HG03139 (cell line): ENCODE data around the gene DXO.
"Not testable (repeated sequence)": the region's sequence is repeated elsewhere in the genome, so short reads cannot be mapped to it uniquely, and the experiment has no call there.

ENCODE experiments used
- ATAC-seq: cut with Tn5 transposase; IDR thresholded peaks from one replicate; pipeline ENCODE4 v1.9.1; 2021; ENCODE audit not compliant: unreplicated experiment

Gene DXO

DNA sequence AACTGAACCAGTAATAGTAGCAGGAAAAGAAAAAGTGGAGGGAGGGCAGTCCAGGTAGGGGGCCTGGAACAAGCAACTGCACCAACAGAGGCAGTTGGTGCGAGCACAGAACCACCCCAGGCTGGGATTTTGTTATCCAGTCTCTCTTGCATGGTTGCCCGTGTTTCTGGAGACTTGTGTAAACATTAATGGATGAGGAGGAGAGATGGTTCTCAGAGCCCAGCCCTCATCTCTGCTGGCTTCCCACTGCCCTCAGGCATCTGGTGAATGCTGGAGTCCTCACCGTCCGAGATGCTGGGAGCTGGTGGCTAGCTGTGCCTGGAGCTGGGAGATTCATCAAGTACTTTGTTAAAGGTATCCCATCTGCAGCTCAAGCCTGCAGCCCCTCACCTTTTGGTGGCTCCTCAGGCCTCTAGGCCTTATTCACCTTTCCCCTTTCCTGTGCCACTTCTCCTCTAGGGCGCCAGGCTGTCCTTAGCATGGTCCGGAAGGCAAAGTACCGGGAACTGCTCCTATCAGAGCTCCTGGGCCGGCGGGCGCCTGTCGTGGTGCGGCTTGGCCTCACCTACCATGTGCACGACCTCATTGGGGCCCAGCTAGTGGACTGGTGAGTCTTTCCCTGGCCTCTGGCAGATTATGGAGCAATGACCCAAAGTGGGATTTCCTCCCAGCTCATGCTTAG lies 8.4 kb upstream of the DXO start:
- not testable (repeated sequence) for ATAC-seq

DNA sequence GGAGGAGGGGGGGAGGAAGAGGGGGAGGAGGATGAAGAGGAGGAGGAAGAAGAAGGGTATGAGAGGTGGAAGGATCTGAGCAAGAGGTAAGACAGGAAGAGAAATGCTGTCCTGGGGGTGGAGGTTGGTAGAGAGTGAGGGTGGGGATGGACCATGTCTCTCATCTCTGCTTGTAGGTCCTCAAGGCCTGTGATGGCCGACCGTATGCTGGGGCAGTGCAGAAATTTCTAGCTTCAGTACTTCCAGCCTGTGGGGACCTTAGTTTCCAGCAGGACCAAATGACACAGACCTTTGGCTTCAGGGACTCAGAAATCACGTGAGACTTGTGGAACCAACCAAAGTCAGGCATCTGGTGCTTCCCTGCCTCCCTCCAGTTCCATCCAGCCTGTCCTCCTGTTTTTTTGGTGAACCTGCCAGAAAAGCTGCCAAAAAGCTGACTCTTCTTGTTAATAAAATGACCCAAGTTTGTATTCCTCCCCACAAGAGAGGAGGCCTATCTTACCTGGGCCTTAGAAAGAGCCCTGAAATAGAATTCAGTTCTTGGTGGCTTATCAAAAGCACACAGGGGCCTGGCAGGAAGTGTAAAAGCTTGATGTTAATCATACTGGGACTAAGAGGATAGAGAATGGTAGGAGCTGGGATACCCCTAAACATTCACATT lies 7.4 kb upstream of the DXO start:
- ATAC-seq: no peak

DNA sequence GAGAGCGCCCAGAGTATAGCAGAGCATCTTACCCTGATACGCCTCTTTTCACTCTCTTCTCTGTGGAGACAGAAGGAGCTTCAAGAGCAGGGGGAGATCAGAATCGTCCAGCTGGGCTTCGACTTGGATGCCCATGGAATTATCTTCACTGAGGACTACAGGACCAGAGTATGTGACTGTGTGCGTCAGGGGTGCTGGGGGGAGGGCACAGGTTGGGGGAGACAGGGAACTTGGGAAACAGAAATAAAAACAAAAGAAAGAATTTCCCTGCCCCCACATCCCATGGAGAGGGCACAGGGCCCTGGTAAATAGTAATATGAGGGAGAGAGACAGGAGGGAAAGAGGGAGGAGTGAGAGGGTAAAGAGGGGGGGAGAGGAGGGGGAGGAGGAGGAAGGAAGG lies 6.9 kb upstream of the DXO start:
- no peak for ATAC-seq

DNA sequence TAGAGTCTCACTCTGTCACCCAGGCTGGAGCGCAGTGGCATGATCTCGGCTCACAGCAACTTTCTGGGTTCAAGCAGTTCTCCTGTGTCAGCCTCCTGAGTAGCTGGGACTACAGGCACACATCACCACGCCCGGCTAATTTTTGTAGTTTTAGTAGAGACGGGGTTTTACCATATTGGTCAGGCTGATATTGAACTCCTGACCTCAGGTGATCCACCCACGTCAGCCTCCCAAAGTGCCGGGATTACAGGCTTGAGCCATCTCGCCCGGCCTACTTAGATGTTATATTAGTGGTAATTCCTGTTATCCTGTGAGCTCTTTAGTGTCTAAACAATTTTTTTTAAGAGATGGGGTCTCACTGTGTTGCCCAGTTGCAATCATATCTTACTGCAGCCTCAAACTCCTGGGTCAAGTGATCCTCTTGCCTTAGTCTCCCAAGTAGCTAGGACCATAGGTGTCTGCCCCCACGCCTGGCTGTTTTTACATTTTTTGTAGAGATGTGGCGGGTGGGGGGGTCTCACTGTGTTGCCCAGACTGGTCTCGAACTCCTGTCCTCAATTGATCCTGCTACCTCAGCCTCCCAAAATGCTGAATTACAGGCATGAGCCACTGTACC lies 6.0 kb upstream of the DXO start:
- no peak for ATAC-seq

DNA sequence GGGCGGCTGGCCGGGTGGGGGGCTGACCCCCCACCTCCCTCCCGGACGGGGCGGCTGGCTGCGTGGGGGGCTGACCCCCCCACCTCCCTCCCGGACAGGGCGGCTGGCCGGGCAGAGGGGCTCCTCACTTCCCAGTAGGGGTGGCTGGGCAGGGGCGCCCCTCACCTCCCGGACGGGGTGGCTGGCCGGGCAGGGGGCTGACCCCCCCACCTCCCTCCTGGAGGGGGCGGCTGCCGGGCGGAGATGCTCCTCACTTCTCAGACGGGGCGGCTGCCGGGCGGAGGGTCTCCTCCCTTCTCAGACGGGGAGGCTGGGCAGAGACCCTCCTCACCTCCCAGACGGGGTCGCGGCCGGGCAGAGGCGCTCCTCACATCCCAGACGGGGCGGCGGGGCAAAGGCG lies 4.1 kb upstream of the DXO start:
- not testable (repeated sequence) for ATAC-seq

DNA sequence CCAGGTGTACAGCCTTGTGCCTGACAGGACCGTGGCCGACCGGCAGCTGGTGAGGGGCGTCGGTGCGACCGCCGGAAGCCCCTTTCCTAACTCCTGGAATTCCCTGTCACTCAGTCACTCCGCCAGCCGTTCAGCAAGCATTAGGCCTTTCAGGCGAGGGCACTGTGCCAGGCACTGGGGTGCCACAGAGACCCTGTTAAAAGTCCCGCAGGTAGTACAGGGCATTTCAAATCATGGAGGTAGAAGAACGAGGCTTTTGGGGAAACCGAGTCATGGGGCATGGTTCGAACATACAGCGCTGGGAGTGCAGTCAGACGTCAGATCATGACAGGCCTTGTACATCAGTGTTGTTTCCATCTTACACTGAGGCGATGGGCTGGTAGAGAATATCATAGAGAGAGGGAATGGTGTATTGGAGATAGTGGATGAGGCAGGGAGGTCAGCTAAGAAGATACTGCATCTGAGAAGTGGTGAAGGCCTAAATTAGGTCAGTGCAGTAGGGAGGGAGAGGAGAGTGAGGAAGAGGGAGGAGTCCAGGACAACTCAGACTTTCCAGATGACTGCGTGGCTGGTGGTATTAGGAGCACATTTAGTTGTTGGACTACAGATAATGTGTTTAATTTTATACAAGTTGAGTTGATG lies 892 bp upstream of the DXO start:
- ATAC-seq: no peak

DNA sequence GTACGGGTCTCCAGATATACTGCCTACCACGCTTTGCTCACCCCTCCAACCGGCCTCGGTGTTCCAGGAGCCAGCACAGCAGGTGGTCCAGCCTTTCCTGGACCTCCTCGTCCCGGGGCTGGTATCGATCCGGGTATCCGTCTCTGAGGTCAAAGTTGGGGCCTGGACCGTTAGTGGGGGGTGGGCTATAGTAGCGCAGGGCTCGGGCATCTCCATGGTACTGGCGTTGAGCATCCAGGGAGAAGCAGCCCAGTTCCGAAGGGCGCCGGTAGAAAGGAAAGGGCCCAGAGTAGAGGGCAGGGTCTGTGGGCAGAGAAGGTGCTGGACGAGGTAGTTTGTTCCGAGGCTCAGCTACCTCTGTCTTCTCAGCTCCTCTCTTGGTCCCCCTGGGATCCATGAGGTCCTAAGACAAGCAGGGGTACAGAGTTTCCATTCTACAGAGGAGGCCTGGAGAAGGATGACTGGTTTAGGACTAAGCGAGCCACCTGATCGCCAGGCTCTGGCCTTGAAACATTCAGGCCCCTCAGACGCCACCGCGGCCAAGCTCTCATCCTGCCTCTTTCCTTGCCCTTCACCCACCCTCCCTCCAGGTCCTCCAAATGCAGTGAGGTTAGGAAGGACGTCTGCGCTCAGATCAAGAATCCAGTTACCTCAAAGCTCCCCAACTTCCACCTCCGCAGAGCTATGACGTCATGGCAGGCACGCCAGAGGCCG lies 502 bp downstream of the DXO start:
- no peak for ATAC-seq

DNA sequence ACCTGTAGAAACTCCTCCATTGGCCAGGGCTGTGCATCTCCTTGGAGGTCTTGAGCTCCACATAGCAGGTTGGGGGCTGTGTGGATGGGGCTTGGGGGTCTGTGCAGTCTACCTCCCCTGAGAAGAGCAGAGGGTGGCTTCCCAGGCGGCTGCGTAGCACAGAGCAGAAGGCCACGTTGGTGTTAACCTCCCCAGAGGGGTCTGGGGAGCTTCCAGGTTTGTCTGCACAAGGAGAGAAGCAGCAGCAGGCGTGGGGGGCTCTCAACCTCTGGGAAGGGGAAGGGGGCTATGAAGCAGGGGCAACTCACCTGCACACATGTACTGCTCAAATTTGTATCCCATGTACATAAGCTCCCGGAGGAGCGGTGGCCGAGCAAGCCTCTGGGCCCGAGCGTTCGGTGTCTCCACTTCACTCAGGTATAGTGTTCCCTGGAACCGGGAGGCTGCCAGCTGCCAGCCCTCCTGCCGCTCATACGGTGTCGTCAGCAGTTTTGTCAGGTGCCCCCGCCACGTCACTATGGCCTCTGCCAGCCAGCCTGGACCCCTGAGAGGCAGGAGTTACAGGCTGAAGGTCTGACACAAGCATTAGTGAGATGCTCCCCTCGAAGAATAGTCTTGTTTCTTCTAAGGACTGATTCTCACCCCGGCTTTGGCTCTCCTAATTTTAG lies 1.2 kb downstream of the DXO start:
- no peak for ATAC-seq

DNA sequence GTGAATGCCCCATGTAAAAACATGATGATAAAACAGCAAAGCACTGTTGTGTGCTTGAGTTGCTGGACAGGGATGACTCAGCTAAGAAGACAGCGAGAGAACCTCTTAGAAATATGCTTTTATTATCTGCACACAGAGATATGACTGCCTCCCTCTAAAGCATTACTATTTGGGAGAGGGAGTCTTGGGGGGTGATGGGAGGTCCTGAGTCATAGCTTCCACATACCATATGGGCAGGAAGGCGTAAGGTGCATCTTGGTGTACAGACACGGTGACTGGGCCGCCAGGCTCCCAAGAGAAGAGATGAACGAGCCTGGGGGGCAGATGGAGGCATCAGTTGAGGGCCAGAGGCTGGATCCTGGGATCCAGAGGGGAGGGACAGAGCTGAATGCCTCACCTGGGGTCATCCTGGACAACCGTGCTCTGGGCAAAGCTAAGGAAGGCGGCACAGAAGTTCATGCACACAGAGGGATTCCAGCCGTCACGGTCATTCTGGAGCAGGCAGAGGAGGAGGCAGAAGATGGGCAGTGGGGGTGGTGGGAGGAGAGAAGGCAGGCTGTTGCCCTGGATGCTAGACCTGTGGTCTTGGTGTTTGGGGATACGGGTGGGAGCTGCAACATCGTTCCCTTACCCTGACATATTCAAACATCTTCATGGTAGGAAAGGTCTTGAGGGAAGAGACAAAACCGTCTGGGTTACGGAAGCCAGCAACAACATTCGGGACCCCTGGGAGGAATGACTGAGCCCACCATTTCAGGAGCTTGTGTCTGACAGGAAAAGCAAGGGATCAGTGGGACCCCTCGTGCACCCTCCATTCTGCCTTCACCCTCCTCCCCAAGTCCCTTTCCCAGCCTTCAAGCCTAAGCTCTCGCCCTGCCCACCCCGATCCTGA lies 2.0 kb downstream of the DXO start:
- ATAC-seq: no peak

DNA sequence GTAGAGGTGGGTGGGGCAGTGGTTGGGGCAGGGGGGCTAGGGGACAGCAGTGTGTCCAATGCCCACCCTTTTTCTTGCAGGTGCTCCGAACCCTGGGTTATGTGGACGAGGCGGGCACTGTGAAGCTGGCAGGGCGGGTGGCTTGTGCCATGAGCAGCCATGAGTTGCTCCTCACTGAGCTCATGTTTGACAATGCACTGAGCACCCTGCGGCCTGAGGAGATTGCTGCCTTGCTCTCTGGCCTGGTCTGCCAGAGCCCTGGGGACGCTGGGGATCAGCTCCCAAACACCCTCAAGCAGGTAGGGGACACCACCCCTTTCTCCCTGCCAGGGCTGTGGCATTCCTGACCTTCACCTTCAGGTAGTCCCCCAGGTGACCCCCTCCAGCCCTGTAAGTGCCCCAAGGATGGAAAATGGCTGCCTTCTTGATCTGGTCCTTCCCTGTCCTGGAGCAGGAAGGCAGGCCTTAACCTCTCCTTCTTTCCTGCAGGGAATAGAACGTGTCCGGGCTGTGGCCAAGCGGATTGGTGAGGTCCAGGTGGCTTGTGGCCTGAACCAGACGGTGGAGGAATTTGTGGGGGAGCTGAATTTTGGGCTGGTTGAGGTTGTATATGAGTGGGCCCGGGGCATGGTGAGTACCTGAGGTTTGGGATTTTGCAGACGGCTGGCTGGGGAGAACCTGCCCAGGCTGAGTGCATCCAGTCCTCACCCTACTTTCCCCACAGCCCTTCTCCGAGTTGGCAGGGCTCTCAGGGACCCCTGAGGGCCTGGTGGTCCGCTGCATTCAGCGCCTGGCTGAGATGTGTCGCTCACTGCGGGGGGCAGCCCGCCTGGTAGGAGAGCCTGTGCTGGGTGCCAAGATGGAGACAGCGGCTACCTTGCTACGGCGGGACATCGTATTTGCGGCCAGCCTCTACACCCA lies 2.9 kb downstream of the DXO start:
- no peak for ATAC-seq

DNA sequence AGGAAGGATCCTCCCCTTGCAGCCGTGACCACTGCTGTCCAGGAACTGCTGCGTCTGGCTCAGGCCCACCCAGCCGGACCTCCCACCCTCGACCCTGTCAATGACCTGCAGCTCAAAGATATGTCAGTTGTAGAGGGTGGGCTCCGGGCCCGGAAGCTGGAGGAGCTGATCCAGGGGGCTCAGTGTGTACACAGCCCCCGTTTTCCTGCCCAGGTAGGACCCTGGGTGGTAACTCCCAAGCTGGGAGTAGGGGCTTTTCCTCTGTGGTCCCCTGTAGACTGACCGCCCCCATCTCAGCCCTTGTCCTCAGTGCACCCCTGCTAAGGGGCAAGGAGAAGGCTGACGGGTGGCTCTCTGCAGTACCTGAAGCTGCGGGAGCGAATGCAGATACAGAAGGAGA lies 3.6 kb downstream of the DXO start:
- ATAC-seq: no peak

DNA sequence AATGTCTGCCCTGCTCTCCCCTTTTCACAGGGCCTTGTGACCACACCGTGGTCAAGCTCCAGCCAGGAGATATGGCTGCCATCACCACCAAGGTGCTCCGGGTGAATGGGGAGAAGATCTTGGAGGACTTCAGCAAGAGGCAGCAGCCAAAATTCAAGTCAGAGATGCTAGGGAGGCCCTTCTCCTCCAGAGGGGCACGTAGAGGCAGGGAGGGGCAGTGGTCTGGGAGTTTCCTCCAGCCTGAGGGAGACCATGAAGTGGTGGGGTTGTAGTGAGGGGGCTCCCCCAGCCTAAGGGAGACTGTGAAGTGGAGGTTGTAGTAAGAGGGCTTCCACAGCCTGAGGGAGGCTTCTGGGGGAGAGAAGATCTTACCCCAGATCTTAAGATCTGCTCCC lies 4.0 kb downstream of the DXO start:
- ATAC-seq: no peak

DNA sequence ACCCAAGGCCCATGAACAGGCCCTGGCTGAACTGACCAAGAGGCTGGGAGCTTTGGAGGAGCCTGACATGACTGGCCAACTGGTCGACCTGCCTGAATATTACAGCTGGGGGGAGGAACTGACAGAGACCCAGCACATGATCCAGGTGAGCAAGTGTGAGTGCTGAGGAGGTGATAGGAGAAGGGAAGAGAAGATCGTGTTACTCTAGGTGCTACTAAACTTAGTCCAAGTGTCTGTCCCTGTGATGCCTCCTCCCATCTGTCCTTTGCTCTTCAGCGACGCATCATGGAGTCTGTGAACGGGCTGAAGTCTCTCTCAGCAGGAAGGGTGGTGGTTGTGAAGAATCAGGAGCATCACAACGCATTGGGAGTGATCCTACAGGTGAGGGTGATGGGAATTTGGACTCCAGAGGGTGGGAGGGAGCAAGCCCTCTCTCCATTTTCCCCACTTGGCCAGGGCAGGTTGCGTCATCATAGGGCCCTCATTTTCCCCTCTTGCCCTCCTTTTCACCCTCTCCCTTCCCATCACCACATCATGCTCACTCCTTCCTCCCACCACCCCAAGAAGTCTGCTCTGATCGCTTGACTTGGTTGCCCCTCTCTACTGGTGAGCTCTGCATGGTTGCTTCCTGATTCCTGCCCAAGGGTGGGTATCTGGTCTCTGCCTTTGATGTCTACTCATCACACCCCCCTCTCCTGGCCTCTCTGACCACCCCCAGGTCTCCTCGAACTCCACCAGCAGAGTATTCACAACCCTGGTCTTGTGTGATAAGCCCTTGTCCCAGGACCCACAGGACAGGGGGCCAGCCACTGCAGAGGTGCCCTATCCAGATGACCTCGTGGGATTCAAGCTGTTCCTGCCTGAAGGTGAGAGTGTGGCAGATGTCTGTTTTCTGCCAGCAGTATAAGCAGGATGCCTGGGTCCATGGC lies 4.7 kb downstream of the DXO start:
- no peak for ATAC-seq

DNA sequence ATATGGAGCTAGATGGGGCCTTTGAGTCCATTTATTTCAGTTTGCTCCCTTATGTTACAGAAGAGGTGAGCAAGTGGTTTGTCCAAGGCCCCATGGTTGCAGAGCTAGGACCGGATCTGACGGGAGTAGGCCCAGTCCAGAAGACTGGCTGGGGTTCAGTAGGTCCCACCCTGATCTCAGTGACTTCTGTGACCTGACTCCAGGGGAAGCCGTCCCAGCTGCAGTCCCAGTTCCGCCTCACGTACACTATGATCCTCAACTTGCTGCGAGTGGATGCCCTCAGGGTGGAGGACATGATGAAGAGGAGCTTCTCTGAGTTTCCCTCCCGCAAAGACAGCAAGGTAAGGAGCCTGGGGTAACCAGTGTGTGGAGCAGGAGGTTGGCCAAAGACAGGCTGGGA lies 5.4 kb downstream of the DXO start:
- ATAC-seq: no peak

DNA sequence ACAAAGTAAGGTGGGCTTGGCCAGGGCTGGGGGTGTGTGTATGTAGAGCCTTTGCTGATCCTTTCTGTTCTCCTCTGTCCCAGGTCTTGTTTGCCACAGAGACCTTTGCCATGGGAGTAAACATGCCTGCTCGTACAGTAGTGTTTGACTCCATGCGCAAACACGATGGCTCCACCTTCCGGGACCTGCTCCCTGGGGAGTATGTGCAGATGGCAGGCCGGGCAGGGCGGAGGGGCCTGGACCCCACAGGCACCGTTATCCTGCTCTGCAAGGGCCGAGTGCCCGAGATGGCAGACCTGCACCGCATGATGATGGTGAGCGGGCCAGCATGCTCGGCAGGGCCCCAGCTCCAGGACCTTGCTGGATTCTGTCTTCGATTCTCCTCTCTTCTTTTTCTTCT lies 6.2 kb downstream of the DXO start:
- no peak for ATAC-seq

DNA sequence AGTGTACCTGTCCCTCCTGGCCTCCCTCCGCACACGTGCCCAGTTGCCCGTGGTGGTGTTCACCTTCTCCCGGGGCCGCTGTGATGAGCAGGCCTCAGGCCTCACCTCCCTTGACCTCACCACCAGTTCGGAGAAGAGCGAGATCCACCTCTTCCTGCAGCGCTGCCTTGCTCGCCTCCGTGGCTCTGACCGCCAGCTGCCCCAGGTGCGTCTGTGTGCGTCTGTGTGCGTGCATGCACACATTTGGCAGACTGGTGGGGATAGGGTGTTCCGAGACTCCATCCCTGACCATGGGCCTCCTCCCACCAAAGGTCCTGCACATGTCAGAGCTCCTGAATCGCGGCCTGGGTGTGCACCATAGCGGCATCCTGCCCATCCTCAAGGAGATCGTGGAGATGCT lies 8.0 kb downstream of the DXO start:
- no peak for ATAC-seq

DNA sequence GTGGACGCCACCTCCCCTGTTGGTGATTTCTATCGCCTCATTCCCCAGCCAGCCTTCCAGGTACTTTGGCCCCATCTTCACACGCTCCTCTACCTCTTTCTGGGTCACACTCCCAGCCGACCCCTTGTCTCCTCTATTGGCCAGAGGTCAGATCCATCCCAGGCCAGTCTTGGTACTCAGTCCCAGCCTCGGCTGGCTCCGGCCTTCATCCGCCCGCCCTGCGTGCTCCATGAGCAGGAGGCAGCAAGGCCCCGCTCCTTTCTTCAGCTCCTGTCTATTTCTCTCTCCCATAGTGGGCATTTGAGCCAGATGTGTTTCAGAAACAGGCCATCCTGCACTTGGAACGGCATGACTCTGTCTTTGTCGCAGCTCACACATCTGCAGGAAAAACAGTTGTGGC lies 10.3 kb downstream of the DXO start:
- no peak for ATAC-seq
